Measurements from ENCODE around the gene PANX1.

PANX1 gene

GRCh38 chr11:94125407-94126115 lies 3.1 kb upstream of the PANX1 start:
- in situ Hi-C loops (cut with HindIII; ENCODE audit: low pct_ligation_motif_present, low pct_unique_long_range_greater_than_20kb, low sequenced_read_pairs) = no loop called here
- DNase-seq = no peak

GRCh38 chr11:94127638-94128037 lies 1.0 kb upstream of the PANX1 start:
- no peak for DNase-seq
- in situ Hi-C loops (cut with HindIII; ENCODE audit: low pct_ligation_motif_present, low pct_unique_long_range_greater_than_20kb, low sequenced_read_pairs) = no loop called here

GRCh38 chr11:94128291-94128745 lies 323 bp upstream of the PANX1 start:
- DNase-seq = no peak
- in situ Hi-C loops (cut with HindIII; ENCODE audit: low pct_ligation_motif_present, low pct_unique_long_range_greater_than_20kb, low sequenced_read_pairs) = no loop called here

GRCh38 chr11:94129512-94130297 lies 1.1 kb downstream of the PANX1 start:
- no peak for DNase-seq
- in situ Hi-C loops (cut with HindIII; ENCODE audit: low pct_ligation_motif_present, low pct_unique_long_range_greater_than_20kb, low sequenced_read_pairs) = no loop called here

GRCh38 chr11:94130298-94131046 lies 1.8 kb downstream of the PANX1 start:
- no peak for DNase-seq
- in situ Hi-C loops (cut with HindIII; ENCODE audit: low pct_ligation_motif_present, low pct_unique_long_range_greater_than_20kb, low sequenced_read_pairs) = no loop called here

GRCh38 chr11:94131047-94131717 lies 2.5 kb downstream of the PANX1 start:
- no peak for DNase-seq
- in situ Hi-C loops (cut with HindIII; ENCODE audit: low pct_ligation_motif_present, low pct_unique_long_range_greater_than_20kb, low sequenced_read_pairs) = no loop called here

GRCh38 chr11:94131718-94132115 lies 3.1 kb downstream of the PANX1 start:
- in situ Hi-C loops (cut with HindIII; ENCODE audit: low pct_ligation_motif_present, low pct_unique_long_range_greater_than_20kb, low sequenced_read_pairs) = no loop called here
- no peak for DNase-seq

- in situ Hi-C loops (cut with HindIII; ENCODE audit: low pct_ligation_motif_present, low pct_unique_long_range_greater_than_20kb, low sequenced_read_pairs) = no loop called here
- DNase-seq = peak; percentile 20
These were observed 3.5 kb downstream of the PANX1 start for GRCh38 chr11:94132152-94132558.

GRCh38 chr11:94132823-94133408 lies 4.3 kb downstream of the PANX1 start:
- in situ Hi-C loops (cut with HindIII; ENCODE audit: low pct_ligation_motif_present, low pct_unique_long_range_greater_than_20kb, low sequenced_read_pairs) = no loop called here
- no peak for DNase-seq

GRCh38 chr11:94133752-94134151 lies 5.1 kb downstream of the PANX1 start:
- no peak for DNase-seq
- in situ Hi-C loops (cut with HindIII; ENCODE audit: low pct_ligation_motif_present, low pct_unique_long_range_greater_than_20kb, low sequenced_read_pairs) = no loop called here

- peak; percentile 83 for DNase-seq
- in situ Hi-C loops (cut with HindIII; ENCODE audit: low pct_ligation_motif_present, low pct_unique_long_range_greater_than_20kb, low sequenced_read_pairs) = no loop called here
These were observed 6.2 kb downstream of the PANX1 start for GRCh38 chr11:94134651-94135512.

GRCh38 chr11:94139416-94139815 lies 10.8 kb downstream of the PANX1 start:
- in situ Hi-C loops (cut with HindIII; ENCODE audit: low pct_ligation_motif_present, low pct_unique_long_range_greater_than_20kb, low sequenced_read_pairs) = no loop called here
- DNase-seq = no peak

- in situ Hi-C loops (cut with HindIII; ENCODE audit: low pct_ligation_motif_present, low pct_unique_long_range_greater_than_20kb, low sequenced_read_pairs) = no loop called here
- no peak for DNase-seq
These were observed 11.6 kb downstream of the PANX1 start for GRCh38 chr11:94140154-94140655.

GRCh38 chr11:94141511-94142307 lies 13.1 kb downstream of the PANX1 start:
- DNase-seq = no peak
- in situ Hi-C loops (cut with HindIII; ENCODE audit: low pct_ligation_motif_present, low pct_unique_long_range_greater_than_20kb, low sequenced_read_pairs) = no loop called here

GRCh38 chr11:94142308-94143281 lies 14.0 kb downstream of the PANX1 start:
- in situ Hi-C loops (cut with HindIII; ENCODE audit: low pct_ligation_motif_present, low pct_unique_long_range_greater_than_20kb, low sequenced_read_pairs) = no loop called here
- no peak for DNase-seq

GRCh38 chr11:94144216-94144615 lies 15.6 kb downstream of the PANX1 start:
- in situ Hi-C loops (cut with HindIII; ENCODE audit: low pct_ligation_motif_present, low pct_unique_long_range_greater_than_20kb, low sequenced_read_pairs) = no loop called here
- DNase-seq = peak; percentile 13

All from ACHN (cell line).